ENCODE results near the gene PLCH2. TPM values are rescaled to one million over a fixed set of nuclear protein-coding genes. Genes with fewer than 3 reads are reported as not detected.

The PLCH2 gene
- total RNA-seq, 1 experiment from 2014 or later, result not detected

DNA sequence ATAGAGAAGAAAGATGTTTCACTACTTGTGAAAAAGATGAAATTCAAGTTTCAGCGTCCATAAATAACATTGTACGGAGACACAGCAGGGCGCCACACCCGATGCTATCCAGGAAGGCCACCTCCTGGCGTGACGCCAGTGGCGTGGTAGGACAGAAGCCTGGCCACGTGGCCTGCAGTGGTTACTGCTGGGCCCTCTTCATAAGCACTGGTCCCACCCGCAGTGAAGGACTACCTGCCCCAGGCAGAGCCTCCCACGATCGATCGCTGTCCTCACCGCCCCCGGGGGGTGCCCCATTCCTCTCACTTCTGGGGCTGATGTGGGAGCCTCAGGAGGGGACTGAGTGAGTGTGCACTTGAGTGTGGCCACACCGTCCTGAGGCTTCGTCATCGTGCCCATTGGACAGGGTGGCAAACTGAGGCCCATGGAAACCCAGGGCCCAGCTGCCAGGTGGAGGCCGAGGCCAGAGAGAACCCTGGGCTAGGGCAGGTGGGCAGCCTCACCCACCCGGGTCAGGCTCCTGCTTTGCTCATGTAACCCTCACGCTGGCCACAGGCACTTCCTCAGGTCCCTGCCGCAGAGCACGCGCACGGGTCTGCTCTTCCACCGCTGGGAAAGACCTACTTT lies 65.6 kb downstream of the PLCH2 start:
- DNase-seq (ENCODE audit: low spot score), result no peak
- ChIA-PET CTCF (no interaction called here), POLR2A (ENCODE audit: low non-redundant PET) (no interaction called here)
- TF ChIP-seq, protein P1, sequence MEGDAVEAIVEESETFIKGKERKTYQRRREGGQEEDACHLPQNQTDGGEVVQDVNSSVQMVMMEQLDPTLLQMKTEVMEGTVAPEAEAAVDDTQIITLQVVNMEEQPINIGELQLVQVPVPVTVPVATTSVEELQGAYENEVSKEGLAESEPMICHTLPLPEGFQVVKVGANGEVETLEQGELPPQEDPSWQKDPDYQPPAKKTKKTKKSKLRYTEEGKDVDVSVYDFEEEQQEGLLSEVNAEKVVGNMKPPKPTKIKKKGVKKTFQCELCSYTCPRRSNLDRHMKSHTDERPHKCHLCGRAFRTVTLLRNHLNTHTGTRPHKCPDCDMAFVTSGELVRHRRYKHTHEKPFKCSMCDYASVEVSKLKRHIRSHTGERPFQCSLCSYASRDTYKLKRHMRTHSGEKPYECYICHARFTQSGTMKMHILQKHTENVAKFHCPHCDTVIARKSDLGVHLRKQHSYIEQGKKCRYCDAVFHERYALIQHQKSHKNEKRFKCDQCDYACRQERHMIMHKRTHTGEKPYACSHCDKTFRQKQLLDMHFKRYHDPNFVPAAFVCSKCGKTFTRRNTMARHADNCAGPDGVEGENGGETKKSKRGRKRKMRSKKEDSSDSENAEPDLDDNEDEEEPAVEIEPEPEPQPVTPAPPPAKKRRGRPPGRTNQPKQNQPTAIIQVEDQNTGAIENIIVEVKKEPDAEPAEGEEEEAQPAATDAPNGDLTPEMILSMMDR (conservative IDR thresholded peaks at IDR 0.05; ENCODE audit: low read depth, low read length), result no peak
- TF ChIP-seq EZH2 (IDR thresholded peaks at IDR 0.05; ENCODE audit: borderline replicate concordance, low read depth, low read length, poor library complexity, severe bottlenecking), result no peak
- Histone ChIP-seq H3K27me3 (replicated peaks; ENCODE audit: insufficient read depth, low read depth, low read length, poor library complexity) (no peaks in the 10 kb centered on the region), H3K27ac (ENCODE audit: low read depth, low read length, poor library complexity, severe bottlenecking) (no peak overlapping the region), H3K36me3 (ENCODE audit: insufficient read depth, low read length, poor library complexity, severe bottlenecking) (no peaks in the 10 kb centered on the region), H3K9me3 (ENCODE audit: low read depth, low read length, poor library complexity, severe bottlenecking) (no peaks in the 10 kb centered on the region), H3K4me3 (ENCODE audit: low read depth, low read length, poor library complexity, severe bottlenecking) (no peak overlapping the region), H3K4me1 (ENCODE audit: insufficient read depth, low read length, poor library complexity, severe bottlenecking) (peaks cover 18% of the 10 kb centered on the region)
- no TSS peak for BruUV-seq (replicated peaks)
- intact Hi-C loops (cut with micrococcal nuclease; ENCODE audit: unreplicated experiment), result no loop called here

DNA sequence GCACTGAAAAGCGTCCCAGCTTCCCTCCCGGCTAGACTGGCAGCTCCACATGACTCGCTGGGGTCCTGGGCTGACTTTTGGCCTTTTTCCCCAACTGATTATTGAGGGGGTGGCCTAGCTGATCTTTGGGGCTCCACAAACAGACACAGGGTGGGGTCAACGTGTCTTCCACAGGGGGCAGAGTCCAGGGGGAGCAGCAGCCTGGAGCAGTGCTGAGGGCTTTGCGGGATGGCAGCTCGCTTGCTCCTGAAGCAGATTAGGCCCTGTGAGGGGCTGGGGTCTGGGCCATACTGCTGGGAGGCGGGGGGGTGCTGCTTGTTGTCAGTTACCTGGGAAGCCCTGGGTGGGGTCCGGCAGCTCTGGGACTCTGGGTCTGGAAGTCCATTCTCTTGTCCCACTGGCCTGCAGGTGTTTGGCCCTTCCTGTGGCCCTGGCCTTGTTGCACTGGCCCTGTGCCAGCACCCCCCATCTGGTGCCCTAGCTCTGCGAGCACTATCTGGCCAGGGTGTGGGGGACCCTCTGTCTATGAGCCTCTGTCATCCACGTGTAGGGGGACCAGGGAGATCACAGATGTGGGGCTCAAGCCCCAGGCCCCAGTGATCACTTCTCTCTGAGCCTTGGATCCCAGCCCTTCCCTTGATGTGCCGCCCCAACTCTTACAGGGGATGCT lies 66.3 kb downstream of the PLCH2 start:
- no TSS peak for BruUV-seq (replicated peaks)
- intact Hi-C loops (cut with micrococcal nuclease; ENCODE audit: unreplicated experiment), result no loop called here
- ChIA-PET CTCF (no interaction called here), POLR2A (ENCODE audit: low non-redundant PET) (no interaction called here)
- H3K4me3 ChIP-seq (ENCODE audit: low read depth, low read length, poor library complexity, severe bottlenecking), result no peak overlapping the region
- DNase-seq (ENCODE audit: low spot score), result no peak
- peaks cover 24% of the 10 kb centered on the region for H3K4me1 ChIP-seq (ENCODE audit: insufficient read depth, low read length, poor library complexity, severe bottlenecking)
- no peaks in the 10 kb centered on the region for H3K27me3 ChIP-seq (replicated peaks; ENCODE audit: insufficient read depth, low read depth, low read length, poor library complexity)
- no peak overlapping the region for H3K27ac ChIP-seq (ENCODE audit: low read depth, low read length, poor library complexity, severe bottlenecking)
- TF ChIP-seq, protein P1 (conservative IDR thresholded peaks at IDR 0.05; ENCODE audit: low read depth, low read length), result no peak
- no peak for TF ChIP-seq EZH2 (IDR thresholded peaks at IDR 0.05; ENCODE audit: borderline replicate concordance, low read depth, low read length, poor library complexity, severe bottlenecking)
- H3K36me3 ChIP-seq (ENCODE audit: insufficient read depth, low read length, poor library complexity, severe bottlenecking), result no peaks in the 10 kb centered on the region
- H3K9me3 ChIP-seq (ENCODE audit: low read depth, low read length, poor library complexity, severe bottlenecking), result no peaks in the 10 kb centered on the region

DNA sequence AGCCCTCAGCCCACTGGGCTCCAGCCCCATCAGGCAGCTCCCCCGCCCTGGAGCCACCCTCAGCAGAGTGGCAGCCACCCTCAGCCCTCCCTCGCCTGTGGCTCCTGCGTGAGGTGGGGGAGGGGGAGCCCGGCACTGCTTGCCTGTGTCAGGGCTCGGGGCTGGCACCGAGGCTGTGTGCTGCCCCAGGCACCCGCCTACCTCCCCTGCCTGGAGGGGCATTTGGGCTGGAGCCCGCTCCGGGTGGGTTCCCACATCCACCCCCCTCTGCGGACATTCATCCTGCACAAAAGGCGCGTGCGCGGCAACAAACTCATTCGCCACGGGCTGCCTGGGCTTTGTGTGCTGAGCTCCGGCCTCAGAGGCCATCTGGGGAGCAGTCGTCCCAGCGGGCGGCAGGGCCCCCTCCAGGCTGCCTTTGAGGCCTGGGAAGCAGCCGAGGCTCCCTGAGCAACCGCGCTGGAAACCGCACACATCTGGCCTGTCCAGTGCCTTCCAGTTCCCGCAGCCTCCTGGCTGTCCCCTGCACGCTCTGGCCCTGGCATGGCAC lies 67.5 kb downstream of the PLCH2 start:
- H3K27ac ChIP-seq (ENCODE audit: low read depth, low read length, poor library complexity, severe bottlenecking), result no peak overlapping the region
- TF ChIP-seq, protein P1 (conservative IDR thresholded peaks at IDR 0.05; ENCODE audit: low read depth, low read length), result no peak
- TF ChIP-seq EZH2 (IDR thresholded peaks at IDR 0.05; ENCODE audit: borderline replicate concordance, low read depth, low read length, poor library complexity, severe bottlenecking), result no peak
- no peaks in the 10 kb centered on the region for H3K36me3 ChIP-seq (ENCODE audit: insufficient read depth, low read length, poor library complexity, severe bottlenecking)
- no peaks in the 10 kb centered on the region for H3K9me3 ChIP-seq (ENCODE audit: low read depth, low read length, poor library complexity, severe bottlenecking)
- H3K4me1 ChIP-seq (ENCODE audit: insufficient read depth, low read length, poor library complexity, severe bottlenecking), result peaks cover 37% of the 10 kb centered on the region
- no peaks in the 10 kb centered on the region for H3K27me3 ChIP-seq (replicated peaks; ENCODE audit: insufficient read depth, low read depth, low read length, poor library complexity)
- intact Hi-C loops (cut with micrococcal nuclease; ENCODE audit: unreplicated experiment), result no loop called here
- H3K4me3 ChIP-seq (ENCODE audit: low read depth, low read length, poor library complexity, severe bottlenecking), result no peak overlapping the region
- DNase-seq (ENCODE audit: low spot score), result no peak
- ChIA-PET POLR2A (ENCODE audit: low non-redundant PET) (no interaction called here), CTCF (no interaction called here)
- no TSS peak for BruUV-seq (replicated peaks)

Measured in A673 (cell line).